Measurements from ENCODE around the gene DMP1.

DNA sequence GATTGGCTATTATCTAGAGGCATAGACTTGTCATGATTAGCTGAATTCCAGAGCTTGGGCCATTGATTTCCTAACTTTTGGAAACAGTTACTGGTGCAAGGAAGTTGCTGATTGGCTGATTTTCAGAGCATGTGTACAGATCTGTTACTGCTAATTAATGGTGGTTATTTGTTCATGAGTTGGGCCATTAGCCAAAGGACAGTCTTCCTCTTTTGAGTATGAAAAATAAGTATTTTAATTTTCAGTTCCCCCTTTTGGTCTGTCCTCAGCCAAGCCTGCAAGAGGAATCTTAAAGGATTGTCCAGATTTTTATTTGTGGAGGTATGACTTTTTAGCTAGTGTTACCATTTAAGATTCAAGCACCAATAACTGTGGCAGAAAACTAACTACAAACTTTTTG is 48.7 kb upstream of the DMP1 start:
- TF ChIP-seq, protein P1, sequence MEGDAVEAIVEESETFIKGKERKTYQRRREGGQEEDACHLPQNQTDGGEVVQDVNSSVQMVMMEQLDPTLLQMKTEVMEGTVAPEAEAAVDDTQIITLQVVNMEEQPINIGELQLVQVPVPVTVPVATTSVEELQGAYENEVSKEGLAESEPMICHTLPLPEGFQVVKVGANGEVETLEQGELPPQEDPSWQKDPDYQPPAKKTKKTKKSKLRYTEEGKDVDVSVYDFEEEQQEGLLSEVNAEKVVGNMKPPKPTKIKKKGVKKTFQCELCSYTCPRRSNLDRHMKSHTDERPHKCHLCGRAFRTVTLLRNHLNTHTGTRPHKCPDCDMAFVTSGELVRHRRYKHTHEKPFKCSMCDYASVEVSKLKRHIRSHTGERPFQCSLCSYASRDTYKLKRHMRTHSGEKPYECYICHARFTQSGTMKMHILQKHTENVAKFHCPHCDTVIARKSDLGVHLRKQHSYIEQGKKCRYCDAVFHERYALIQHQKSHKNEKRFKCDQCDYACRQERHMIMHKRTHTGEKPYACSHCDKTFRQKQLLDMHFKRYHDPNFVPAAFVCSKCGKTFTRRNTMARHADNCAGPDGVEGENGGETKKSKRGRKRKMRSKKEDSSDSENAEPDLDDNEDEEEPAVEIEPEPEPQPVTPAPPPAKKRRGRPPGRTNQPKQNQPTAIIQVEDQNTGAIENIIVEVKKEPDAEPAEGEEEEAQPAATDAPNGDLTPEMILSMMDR (IDR thresholded peaks at IDR 0.05), result no peak
- TF ChIP-seq POLR2A (IDR thresholded peaks at IDR 0.05), result no peak
